ENCODE measurements around the gene RBMS3.

DNA sequence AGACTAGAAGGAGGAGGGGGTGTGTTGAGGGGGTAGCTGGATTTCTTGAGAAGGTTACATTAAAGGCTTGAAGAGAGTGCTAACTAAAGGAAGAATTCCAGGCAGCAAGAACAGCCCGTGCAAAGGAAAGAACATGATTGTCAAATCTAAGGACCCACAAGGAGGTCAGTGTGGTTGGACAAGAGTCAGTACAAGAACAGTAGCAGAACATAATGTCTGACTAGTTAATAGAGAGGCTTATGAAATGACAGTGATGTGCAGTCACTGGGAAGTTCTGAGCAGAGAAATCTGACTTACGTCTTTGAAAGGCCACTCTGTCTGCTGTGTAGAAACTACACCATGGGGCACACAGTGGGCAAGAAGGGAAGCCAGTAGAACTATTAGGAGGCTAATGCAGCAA lies 19.8 kb upstream of the RBMS3 start:
- TF ChIP-seq, protein P1, sequence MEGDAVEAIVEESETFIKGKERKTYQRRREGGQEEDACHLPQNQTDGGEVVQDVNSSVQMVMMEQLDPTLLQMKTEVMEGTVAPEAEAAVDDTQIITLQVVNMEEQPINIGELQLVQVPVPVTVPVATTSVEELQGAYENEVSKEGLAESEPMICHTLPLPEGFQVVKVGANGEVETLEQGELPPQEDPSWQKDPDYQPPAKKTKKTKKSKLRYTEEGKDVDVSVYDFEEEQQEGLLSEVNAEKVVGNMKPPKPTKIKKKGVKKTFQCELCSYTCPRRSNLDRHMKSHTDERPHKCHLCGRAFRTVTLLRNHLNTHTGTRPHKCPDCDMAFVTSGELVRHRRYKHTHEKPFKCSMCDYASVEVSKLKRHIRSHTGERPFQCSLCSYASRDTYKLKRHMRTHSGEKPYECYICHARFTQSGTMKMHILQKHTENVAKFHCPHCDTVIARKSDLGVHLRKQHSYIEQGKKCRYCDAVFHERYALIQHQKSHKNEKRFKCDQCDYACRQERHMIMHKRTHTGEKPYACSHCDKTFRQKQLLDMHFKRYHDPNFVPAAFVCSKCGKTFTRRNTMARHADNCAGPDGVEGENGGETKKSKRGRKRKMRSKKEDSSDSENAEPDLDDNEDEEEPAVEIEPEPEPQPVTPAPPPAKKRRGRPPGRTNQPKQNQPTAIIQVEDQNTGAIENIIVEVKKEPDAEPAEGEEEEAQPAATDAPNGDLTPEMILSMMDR (IDR thresholded peaks at IDR 0.05): no peak
- no peak for TF ChIP-seq POLR2A (IDR thresholded peaks at IDR 0.05)
